Tibial nerve (tissue), 4 donors: ENCODE measurements around the gene JMY.

ENCODE experiments used
- CTCF ChIP-seq, 5 experiments: fragments of 200-600 bp in 3 of 5; fragments of 450-650 bp in 2 of 5; sonication (generic) in 3 of 5; IDR thresholded peaks; one replicate each; pipeline ENCODE4 v1.5.1; 2016 to 2019; ENCODE audit warnings: antibody characterized with exemption in 5 of 5, mild to moderate bottlenecking in 3 of 5, moderate library complexity in 2 of 5
- EP300 ChIP-seq, 2 donors: sonication (generic); formaldehyde crosslinking; IDR thresholded peaks; one replicate each; pipeline ENCODE4 v1.6.1; 2017; ENCODE audit warnings: antibody characterized with exemption in 2 of 2, mild to moderate bottlenecking in 1 of 2
- POLR2A ChIP-seq, 2 donors: fragments of 450-650 bp; IDR thresholded peaks; one replicate each; pipeline ENCODE4 v1.6.1; 2017; ENCODE audit warnings: antibody characterized with exemption in 2 of 2, mild to moderate bottlenecking in 2 of 2, moderate library complexity in 2 of 2

GRCh38 chr5:79285833-79286232, 49.9 kb downstream of the JMY start:
- TF ChIP-seq CTCF (IDR thresholded peaks at IDR 0.05) (no peak), EP300 (IDR thresholded peaks at IDR 0.05) (no peak), POLR2A (IDR thresholded peaks at IDR 0.05) (no peak)
